Uterus (tissue), 4 donors: Measurements from ENCODE around the gene BICRAL. TPM values are rescaled to one million over a fixed set of nuclear protein-coding genes. Genes with fewer than 3 reads are reported as not detected.

ENCODE experiments used
- DNase-seq, 2 donors: peaks; one replicate each; pipeline ENCODE4 v3.0.0-alpha.2; 2019 to 2020
- H3K27ac ChIP-seq, 2 donors: fragments of 200-600 bp; sonication (generic); 1 replicate in 1 of 2; 2 replicates in 1 of 2; pipeline ENCODE4 v1.5.1; 2016 to 2018
- H3K27me3 ChIP-seq, 2 donors: fragments of 200-600 bp; sonication (generic); one replicate each; pipeline ENCODE4 v1.5.1; 2018 to 2019; ENCODE audit warnings: control low read depth in 1 of 2
- H3K36me3 ChIP-seq, 2 donors: fragments of 200-600 bp; sonication (generic); one replicate each; pipeline ENCODE4 v1.5.1; 2019; ENCODE audit warnings: control low read depth in 1 of 2
- H3K4me1 ChIP-seq, 2 donors: fragments of 200-600 bp; sonication (generic); one replicate each; pipeline ENCODE4 v1.5.1; 2018 to 2019; ENCODE audit warnings: control low read depth in 1 of 2
- H3K4me3 ChIP-seq, 2 donors: fragments of 200-600 bp; sonication (generic); 1 replicate in 1 of 2; 2 replicates in 1 of 2; pipeline ENCODE4 v1.5.1; 2018 to 2019; ENCODE audit warnings: mild to moderate bottlenecking in 1 of 2
- H3K9me3 ChIP-seq, 2 donors: fragments of 200-600 bp; sonication (generic); one replicate each; pipeline ENCODE4 v1.5.1; 2019; ENCODE audit warnings: control low read depth in 1 of 2
- CTCF ChIP-seq, 4 experiments: fragments of 200-600 bp in 2 of 4; fragments of 450-650 bp in 2 of 4; sonication (generic) in 2 of 4; IDR thresholded peaks; one replicate each; pipeline ENCODE4 v1.5.1; 2016 to 2019; ENCODE audit warnings: antibody characterized with exemption in 4 of 4, mild to moderate bottlenecking in 2 of 4, moderate library complexity in 1 of 4
- POLR2A ChIP-seq, 2 donors: fragments of 450-650 bp; IDR thresholded peaks; one replicate each; pipeline ENCODE4 v1.6.1; 2016; ENCODE audit warnings: antibody characterized with exemption in 2 of 2, mild to moderate bottlenecking in 1 of 2, moderate library complexity in 1 of 2
- intact Hi-C: fragments of 100-400 bp; cut with DNase I; formaldehyde crosslinking; loops from one replicate; pipeline ENCODE4 v1.15.1; 2023; ENCODE audit warnings: low total_unique reads
- total RNA-seq, 4 donors: library from RNA; depleted of rRNA in 3 of 4; stranded (reverse); fragments of >200 nt in 3 of 4; gene quantifications; one replicate each; pipeline versions ENCODE4 v1.1.0 to v1.2.4, GENCODE V29; 2014 to 2023
- donor health status: DM: yes; HTN: yes; CAD: no.

Gene BICRAL
- total RNA-seq, 4 donors from 2014 or later, result 7.4 to 35.3 (median 18.2) TPM

DNA sequence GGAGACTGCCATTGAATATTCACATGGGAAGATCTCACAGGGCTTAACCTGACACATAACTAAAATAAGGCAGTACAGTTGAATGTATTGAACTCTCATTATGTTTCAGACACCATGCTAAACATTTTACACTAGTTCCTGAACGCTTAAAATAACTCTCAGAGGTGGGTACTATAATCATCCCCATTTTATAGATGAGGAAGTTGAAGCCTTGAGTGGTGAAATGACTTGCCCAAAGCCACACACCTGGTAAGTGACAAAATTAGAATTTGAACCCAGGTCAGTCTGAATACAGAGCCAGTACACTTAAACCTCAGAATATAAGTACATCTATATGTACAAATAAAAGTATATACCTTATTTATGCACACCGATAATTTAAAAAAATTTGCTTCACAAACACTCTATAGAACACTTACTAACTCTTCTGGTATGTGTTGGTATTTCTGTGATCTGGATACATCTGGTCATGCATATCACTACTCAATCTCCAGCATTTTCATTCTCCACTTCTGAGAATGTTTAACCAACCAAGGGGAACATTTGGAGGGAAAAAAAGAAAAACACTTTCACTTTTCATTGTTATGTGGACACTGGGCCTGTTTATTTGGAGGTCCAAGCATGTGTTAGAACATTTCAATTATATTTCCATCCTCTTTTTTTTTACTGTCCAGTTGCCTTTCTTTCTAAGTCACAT lies 4.6 kb upstream of the BICRAL start:
- no peak overlapping the region for H3K4me3 ChIP-seq
- no peaks in the 10 kb centered on the region for H3K9me3 ChIP-seq
- TF ChIP-seq POLR2A (IDR thresholded peaks at IDR 0.05), result no peak
- TF ChIP-seq CTCF (IDR thresholded peaks at IDR 0.05), result no peak
- H3K27me3 ChIP-seq, result no peaks in the 10 kb centered on the region
- DNase-seq, result no peak
- no peaks in the 10 kb centered on the region for H3K36me3 ChIP-seq
- intact Hi-C loops, result no loop called here
- no peaks in the 10 kb centered on the region for H3K4me1 ChIP-seq
- H3K27ac ChIP-seq, result no peak overlapping the region

DNA sequence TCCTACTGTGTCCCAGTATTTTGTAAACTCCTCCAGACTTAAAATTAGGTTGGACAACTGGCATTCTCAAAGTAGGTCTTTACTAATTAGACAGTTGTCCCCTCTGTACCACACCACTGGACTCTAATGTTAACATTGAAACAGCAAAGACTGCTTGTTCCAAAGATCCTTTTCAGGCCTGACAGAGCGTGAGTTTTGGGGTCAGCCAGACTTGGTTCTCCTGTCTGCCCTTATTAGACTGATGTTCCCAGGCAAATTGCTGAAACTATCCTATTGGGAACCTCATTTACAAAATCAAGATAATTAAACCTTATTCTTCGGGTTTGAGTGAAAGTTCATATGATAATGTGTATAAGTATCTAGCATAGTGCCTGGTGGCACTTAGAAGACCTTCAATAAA lies 3.7 kb upstream of the BICRAL start:
- TF ChIP-seq POLR2A (IDR thresholded peaks at IDR 0.05) (no peak), CTCF (IDR thresholded peaks at IDR 0.05) (no peak)
- Histone ChIP-seq H3K4me1 (no peaks in the 10 kb centered on the region), H3K27ac (no peak overlapping the region), H3K36me3 (no peaks in the 10 kb centered on the region), H3K4me3 (no peak overlapping the region), H3K27me3 (no peaks in the 10 kb centered on the region), H3K9me3 (no peaks in the 10 kb centered on the region)
- no peak for DNase-seq
- intact Hi-C loops, result no loop called here

GRCh38 chr6:42779521-42779920 lies 2.3 kb upstream of the BICRAL start:
- intact Hi-C loops, result no loop called here
- no peak overlapping the region for H3K27ac ChIP-seq
- TF ChIP-seq CTCF (IDR thresholded peaks at IDR 0.05) (no peak), POLR2A (IDR thresholded peaks at IDR 0.05) (no peak)

GRCh38 chr6:42781546-42781795 lies 381 bp upstream of the BICRAL start:
- no peak for DNase-seq
- no peaks in the 10 kb centered on the region for H3K4me1 ChIP-seq
- no peaks in the 10 kb centered on the region for H3K27me3 ChIP-seq
- TF ChIP-seq POLR2A (IDR thresholded peaks at IDR 0.05), result no peak
- no peaks in the 10 kb centered on the region for H3K9me3 ChIP-seq
- H3K4me3 ChIP-seq, result peak overlapping the region; percentile 33 to 87
- H3K36me3 ChIP-seq, result no peaks in the 10 kb centered on the region
- peak overlapping the region; percentile 99 to 100 for H3K27ac ChIP-seq
- intact Hi-C loops, result loop anchor here (5.0 kb wide), 1 partner anchor 34 kb away; the partner anchor contains the start of gene TBCC

More at GRCh38 chr6:42779521-42779920, 2.3 kb upstream of the BICRAL start:
- no peaks in the 10 kb centered on the region for H3K36me3 ChIP-seq
- no peaks in the 10 kb centered on the region for H3K27me3 ChIP-seq
- no peaks in the 10 kb centered on the region for H3K9me3 ChIP-seq
- H3K4me1 ChIP-seq, result no peaks in the 10 kb centered on the region
- no peak for DNase-seq
- no peak overlapping the region for H3K4me3 ChIP-seq

GRCh38 chr6:42782689-42783176 lies 881 bp downstream of the BICRAL start:
- no peak for TF ChIP-seq CTCF (IDR thresholded peaks at IDR 0.05)
- TF ChIP-seq POLR2A (IDR thresholded peaks at IDR 0.05), result peak; percentile 7 to 79
- Histone ChIP-seq H3K4me1 (no peaks in the 10 kb centered on the region), H3K27me3 (no peaks in the 10 kb centered on the region)

More at GRCh38 chr6:42782689-42783176, 881 bp downstream of the BICRAL start:
- peak overlapping the region; percentile 87 to 98 for H3K4me3 ChIP-seq
- no peaks in the 10 kb centered on the region for H3K36me3 ChIP-seq
- H3K9me3 ChIP-seq, result no peaks in the 10 kb centered on the region
- intact Hi-C loops, result loop anchor here (5.0 kb wide), 1 partner anchor 35 kb away; the partner anchor contains the start of gene TBCC
- H3K27ac ChIP-seq, result peak overlapping the region; percentile 99 to 100
- peak; percentile 81 to 83 for DNase-seq
